Measurements from ENCODE around the gene PHLDB3.
A peak's percentile ranks its signal among the peaks of the same experiment; 100 is the strongest.

The PHLDB3 gene

GRCh38 chr19:43433689-43434088 is 70.9 kb downstream of the PHLDB3 start:
- Histone ChIP-seq H3K27me3 (replicated peaks in 2 of 5; ENCODE audit: control insufficient read depth in 4 of 5, insufficient read depth in 5 of 5, low read length in 4 of 5) (no peaks in the 10 kb centered on the region), H3K36me3 (ENCODE audit: control insufficient read depth in 4 of 4, insufficient read depth in 4 of 4, low read length in 3 of 4) (no peaks in the 10 kb centered on the region), H3K9me3 (ENCODE audit: control extremely low read depth in 1 of 5, control insufficient read depth in 4 of 5, insufficient read depth in 2 of 5, low read depth in 1 of 5, low read length in 4 of 5) (no peaks in the 10 kb centered on the region), H3K4me1 (ENCODE audit: control extremely low read depth in 1 of 4, control insufficient read depth in 4 of 4, insufficient read depth in 4 of 4, low read length in 3 of 4) (peaks cover 5 to 8% (median 5%) of the 10 kb centered on the region in 4 experiments), H3K27ac (ENCODE audit: insufficient read depth in 1 of 2, low read depth in 1 of 2, low read length in 2 of 2, poor library complexity in 1 of 2, severe bottlenecking in 2 of 2) (no peak overlapping the region), H3K4me3 (ENCODE audit: control insufficient read depth in 1 of 7, extremely low read depth in 1 of 7, insufficient read depth in 4 of 7, low read depth in 2 of 7, low read length in 6 of 7) (no peak overlapping the region)
- ChIA-PET CTCF (interaction anchor here (0.6 to 16.0 kb wide), 5 partner anchors 8 to 171 kb away, joined by 3 to 304 read pairs (median 4); no protein-coding TSS in a partner anchor), POLR2A (no interaction called here)
- DNase-seq, result no peak
- WGBS (ENCODE audit: insufficient coverage), result 94% methylated on average over 3 of the region's 6 CpGs

DNA sequence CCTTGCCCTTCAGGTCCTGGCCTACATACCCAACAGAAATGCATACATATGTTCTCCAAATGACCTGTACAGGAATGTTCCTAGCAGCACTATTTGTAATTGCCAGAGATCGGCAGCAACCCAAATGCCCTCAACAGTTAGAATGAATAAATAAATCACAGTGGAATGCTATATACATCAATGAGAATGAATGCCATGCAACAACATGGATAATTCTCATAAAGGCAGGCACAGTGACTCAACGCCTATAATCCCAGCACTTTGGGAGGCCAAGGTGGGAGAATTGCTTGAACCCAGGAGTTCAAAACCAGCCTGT is 71.2 kb downstream of the PHLDB3 start:
- no peaks in the 10 kb centered on the region for H3K27me3 ChIP-seq (replicated peaks in 2 of 5; ENCODE audit: control insufficient read depth in 4 of 5, insufficient read depth in 5 of 5, low read length in 4 of 5)
- DNase-seq, result no peak
- WGBS (ENCODE audit: insufficient coverage), result 100% methylated on average over 1 of the region's 2 CpGs
- H3K4me1 ChIP-seq (ENCODE audit: control extremely low read depth in 1 of 4, control insufficient read depth in 4 of 4, insufficient read depth in 4 of 4, low read length in 3 of 4), result peaks cover 1 to 4% (median 2%) of the 10 kb centered on the region in 4 experiments
- ChIA-PET POLR2A (no interaction called here), CTCF (interaction anchor here (1.8 to 5.3 kb wide), 3 partner anchors 14 to 88 kb away, joined by 4 to 66 read pairs (median 16); no protein-coding TSS in a partner anchor)
- H3K9me3 ChIP-seq (ENCODE audit: control extremely low read depth in 1 of 5, control insufficient read depth in 4 of 5, insufficient read depth in 2 of 5, low read depth in 1 of 5, low read length in 4 of 5), result no peaks in the 10 kb centered on the region
- no peak overlapping the region for H3K27ac ChIP-seq (ENCODE audit: insufficient read depth in 1 of 2, low read depth in 1 of 2, low read length in 2 of 2, poor library complexity in 1 of 2, severe bottlenecking in 2 of 2)
- H3K4me3 ChIP-seq (ENCODE audit: control insufficient read depth in 1 of 7, extremely low read depth in 1 of 7, insufficient read depth in 4 of 7, low read depth in 2 of 7, low read length in 6 of 7), result no peak overlapping the region
- H3K36me3 ChIP-seq (ENCODE audit: control insufficient read depth in 4 of 4, insufficient read depth in 4 of 4, low read length in 3 of 4), result no peaks in the 10 kb centered on the region

DNA sequence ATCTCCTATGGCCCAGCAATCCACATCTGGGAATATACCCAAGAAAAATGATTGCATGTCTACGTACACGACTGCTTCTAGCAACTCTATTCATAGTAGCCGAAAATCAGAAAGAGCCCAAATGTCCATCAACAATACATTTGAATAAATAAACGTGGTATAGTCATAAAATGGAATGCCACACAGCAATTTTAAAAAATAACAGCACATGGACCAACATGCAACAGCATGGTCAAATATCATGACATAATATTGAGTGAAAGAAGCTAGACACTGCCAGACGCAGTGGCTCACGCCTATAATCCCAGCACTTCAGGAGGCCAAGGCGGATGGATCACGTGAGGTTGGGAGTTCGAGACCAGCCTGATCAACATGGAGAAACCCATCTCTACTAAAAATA is 73.6 kb downstream of the PHLDB3 start:
- H3K36me3 ChIP-seq (ENCODE audit: control insufficient read depth in 4 of 4, insufficient read depth in 4 of 4, low read length in 3 of 4), result no peaks in the 10 kb centered on the region
- DNase-seq, result no peak
- no peaks in the 10 kb centered on the region for H3K27me3 ChIP-seq (replicated peaks in 2 of 5; ENCODE audit: control insufficient read depth in 4 of 5, insufficient read depth in 5 of 5, low read length in 4 of 5)
- ChIA-PET POLR2A (no interaction called here), CTCF (interaction anchor here (0.9 to 5.3 kb wide), 2 partner anchors 9 to 90 kb away, joined by 3 to 66 read pairs; no protein-coding TSS in a partner anchor)
- 95% methylated on average over 4 of the region's 9 CpGs for WGBS (ENCODE audit: insufficient coverage)
- H3K4me3 ChIP-seq (ENCODE audit: control insufficient read depth in 1 of 7, extremely low read depth in 1 of 7, insufficient read depth in 4 of 7, low read depth in 2 of 7, low read length in 6 of 7), result no peak overlapping the region
- no peaks in the 10 kb centered on the region for H3K9me3 ChIP-seq (ENCODE audit: control extremely low read depth in 1 of 5, control insufficient read depth in 4 of 5, insufficient read depth in 2 of 5, low read depth in 1 of 5, low read length in 4 of 5)
- no peak overlapping the region for H3K27ac ChIP-seq (ENCODE audit: insufficient read depth in 1 of 2, low read depth in 1 of 2, low read length in 2 of 2, poor library complexity in 1 of 2, severe bottlenecking in 2 of 2)
- peaks cover 0 to 3% (median 0%) of the 10 kb centered on the region in 4 experiments for H3K4me1 ChIP-seq (ENCODE audit: control extremely low read depth in 1 of 4, control insufficient read depth in 4 of 4, insufficient read depth in 4 of 4, low read length in 3 of 4)

- no peaks in the 10 kb centered on the region for H3K9me3 ChIP-seq (ENCODE audit: control extremely low read depth in 1 of 5, control insufficient read depth in 4 of 5, insufficient read depth in 2 of 5, low read depth in 1 of 5, low read length in 4 of 5)
- no peaks in the 10 kb centered on the region for H3K36me3 ChIP-seq (ENCODE audit: control insufficient read depth in 4 of 4, insufficient read depth in 4 of 4, low read length in 3 of 4)
- no peak overlapping the region for H3K27ac ChIP-seq (ENCODE audit: insufficient read depth in 1 of 2, low read depth in 1 of 2, low read length in 2 of 2, poor library complexity in 1 of 2, severe bottlenecking in 2 of 2)
- 100% methylated on average over 4 of the region's 6 CpGs for WGBS (ENCODE audit: insufficient coverage)
- DNase-seq, result no peak
- CTCF ChIA-PET, result interaction anchor here (5.3 kb wide), 1 partner anchor 91 kb away, joined by 66 read pairs; no protein-coding TSS in a partner anchor
- peaks cover 0 to 3% (median 1%) of the 10 kb centered on the region in 4 experiments for H3K4me1 ChIP-seq (ENCODE audit: control extremely low read depth in 1 of 4, control insufficient read depth in 4 of 4, insufficient read depth in 4 of 4, low read length in 3 of 4)
- POLR2A ChIA-PET, result no interaction called here
- no peak overlapping the region for H3K4me3 ChIP-seq (ENCODE audit: control insufficient read depth in 1 of 7, extremely low read depth in 1 of 7, insufficient read depth in 4 of 7, low read depth in 2 of 7, low read length in 6 of 7)
- H3K27me3 ChIP-seq (replicated peaks in 2 of 5; ENCODE audit: control insufficient read depth in 4 of 5, insufficient read depth in 5 of 5, low read length in 4 of 5), result no peaks in the 10 kb centered on the region
Observed at GRCh38 chr19:43430142-43430710, 74.3 kb downstream of the PHLDB3 start.

- ChIA-PET CTCF (interaction anchor here (0.9 to 5.3 kb wide), 4 partner anchors 18 to 92 kb away, joined by 3 to 66 read pairs (median 4); partner anchors contain the start of gene PHLDB3), POLR2A (no interaction called here)
- H3K27ac ChIP-seq (ENCODE audit: insufficient read depth in 1 of 2, low read depth in 1 of 2, low read length in 2 of 2, poor library complexity in 1 of 2, severe bottlenecking in 2 of 2), result no peak overlapping the region
- no peaks in the 10 kb centered on the region for H3K27me3 ChIP-seq (replicated peaks in 2 of 5; ENCODE audit: control insufficient read depth in 4 of 5, insufficient read depth in 5 of 5, low read length in 4 of 5)
- H3K36me3 ChIP-seq (ENCODE audit: control insufficient read depth in 4 of 4, insufficient read depth in 4 of 4, low read length in 3 of 4), result no peaks in the 10 kb centered on the region
- DNase-seq, result no peak
- H3K9me3 ChIP-seq (ENCODE audit: control extremely low read depth in 1 of 5, control insufficient read depth in 4 of 5, insufficient read depth in 2 of 5, low read depth in 1 of 5, low read length in 4 of 5), result no peaks in the 10 kb centered on the region
- H3K4me1 ChIP-seq (ENCODE audit: control extremely low read depth in 1 of 4, control insufficient read depth in 4 of 4, insufficient read depth in 4 of 4, low read length in 3 of 4), result peaks cover 0 to 3% (median 1%) of the 10 kb centered on the region in 4 experiments
- H3K4me3 ChIP-seq (ENCODE audit: control insufficient read depth in 1 of 7, extremely low read depth in 1 of 7, insufficient read depth in 4 of 7, low read depth in 2 of 7, low read length in 6 of 7), result no peak overlapping the region
- 96% methylated on average over 4 of the region's 7 CpGs for WGBS (ENCODE audit: insufficient coverage)
Observed at GRCh38 chr19:43429395-43429794, 75.2 kb downstream of the PHLDB3 start.

DNA sequence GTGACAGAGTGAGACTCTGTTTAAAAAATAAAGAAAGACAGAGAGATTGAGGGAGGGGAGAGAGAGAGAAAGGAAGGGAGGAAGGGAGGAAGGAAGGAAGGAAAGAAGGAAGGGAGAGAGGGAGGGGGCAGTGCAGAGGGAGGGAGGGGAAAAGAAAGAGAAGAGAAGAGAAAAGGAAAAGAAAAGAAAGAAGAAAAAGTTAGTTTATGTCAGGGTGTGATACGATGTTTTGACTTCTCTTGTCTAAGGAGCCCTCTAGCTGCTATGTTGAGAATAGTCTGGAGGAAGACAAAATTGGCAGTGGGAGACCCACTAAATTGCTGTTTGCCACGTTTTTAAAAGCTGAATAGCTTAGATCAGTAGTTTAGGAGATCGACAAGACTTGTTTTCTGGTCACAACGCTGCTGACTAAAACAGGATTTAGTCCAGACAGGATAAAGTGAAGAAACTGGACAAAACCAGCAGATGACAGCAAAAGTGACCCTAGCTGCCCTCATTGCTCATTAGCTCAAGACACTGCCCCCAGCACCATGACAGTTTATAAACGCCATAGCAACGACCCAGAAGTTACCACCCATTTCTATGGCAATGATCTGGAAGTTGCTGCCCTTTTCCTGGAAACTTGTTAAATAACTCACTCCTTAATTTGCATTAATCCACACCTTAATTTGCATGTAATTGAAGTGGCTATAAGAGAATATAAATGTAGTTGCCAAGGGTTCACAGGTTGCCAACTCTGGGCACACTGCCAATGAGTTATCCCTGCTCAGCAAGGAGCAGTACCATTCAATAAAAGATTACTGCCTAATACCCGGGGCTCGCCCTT is 78.8 kb downstream of the PHLDB3 start:
- CTCF ChIA-PET, result interaction anchor here (0.6 to 3.1 kb wide), 13 partner anchors 8 to 218 kb away, joined by 3 to 18 read pairs (median 4); no protein-coding TSS in a partner anchor
- Histone ChIP-seq H3K36me3 (ENCODE audit: control insufficient read depth in 4 of 4, insufficient read depth in 4 of 4, low read length in 3 of 4) (no peaks in the 10 kb centered on the region), H3K9me3 (ENCODE audit: control extremely low read depth in 1 of 5, control insufficient read depth in 4 of 5, insufficient read depth in 2 of 5, low read depth in 1 of 5, low read length in 4 of 5) (no peaks in the 10 kb centered on the region), H3K4me3 (ENCODE audit: control insufficient read depth in 1 of 7, extremely low read depth in 1 of 7, insufficient read depth in 4 of 7, low read depth in 2 of 7, low read length in 6 of 7) (no peak overlapping the region), H3K27ac (ENCODE audit: insufficient read depth in 1 of 2, low read depth in 1 of 2, low read length in 2 of 2, poor library complexity in 1 of 2, severe bottlenecking in 2 of 2) (no peak overlapping the region), H3K27me3 (replicated peaks in 2 of 5; ENCODE audit: control insufficient read depth in 4 of 5, insufficient read depth in 5 of 5, low read length in 4 of 5) (no peaks in the 10 kb centered on the region), H3K4me1 (ENCODE audit: control extremely low read depth in 1 of 4, control insufficient read depth in 4 of 4, insufficient read depth in 4 of 4, low read length in 3 of 4) (peaks cover 0 to 3% (median 1%) of the 10 kb centered on the region in 4 experiments)
- peak in 2 of 3 donors; percentile 59 to 61 for DNase-seq
- POLR2A ChIA-PET, result interaction anchor here (0.6 to 1.0 kb wide), 4 partner anchors 13 to 140 kb away, joined by 3 to 5 read pairs (median 4); no protein-coding TSS in a partner anchor
- WGBS (ENCODE audit: insufficient coverage), result 14% methylated on average over 4 of the region's 8 CpGs

All from common myeloid progenitor, CD34-positive (primary cell).